GM23248 (cell line): ENCODE measurements around the gene FGF1. TPM values are rescaled to one million over a fixed set of nuclear protein-coding genes. Genes with fewer than 3 reads are reported as not detected.

Experiments
- DNase-seq: peaks from one replicate; pipeline ENCODE4 v3.0.0-alpha.2; 2015
- H2AFZ ChIP-seq: fragments of 200-600 bp; sonication (generic); 2 replicates; pipeline ENCODE4 v1.6.1; 2016; ENCODE audit warnings: antibody characterized with exemption
- H3F3A ChIP-seq: fragments of 200-600 bp; sonication (generic); 2 replicates; pipeline ENCODE4 v1.6.1; 2016; ENCODE audit warnings: mild to moderate bottlenecking, antibody characterized with exemption, mixed run types; ENCODE audit not compliant: insufficient read depth
- H3K27ac ChIP-seq: fragments of 200-600 bp; sonication (generic); 2 replicates; pipeline ENCODE4 v1.5.1; 2016; ENCODE audit warnings: mild to moderate bottlenecking
- H3K27me3 ChIP-seq: fragments of 200-600 bp; sonication (generic); replicated peaks from 2 replicates; pipeline ENCODE4 v1.6.1; 2016; ENCODE audit warnings: mild to moderate bottlenecking; ENCODE audit not compliant: insufficient read depth
- H3K36me3 ChIP-seq: fragments of 200-600 bp; sonication (generic); 2 replicates; pipeline ENCODE4 v1.6.1; 2016; ENCODE audit warnings: low read depth, mild to moderate bottlenecking
- H3K4me1 ChIP-seq: fragments of 200-600 bp; sonication (generic); 2 replicates; pipeline ENCODE4 v1.6.1; 2016; ENCODE audit warnings: mild to moderate bottlenecking; ENCODE audit not compliant: insufficient read depth
- H3K4me2 ChIP-seq: fragments of 200-600 bp; sonication (generic); one replicate; pipeline ENCODE4 v1.6.1; 2016; ENCODE audit warnings: mild to moderate bottlenecking; ENCODE audit not compliant: unreplicated experiment
- H3K4me3 ChIP-seq: fragments of 200-600 bp; sonication (generic); 2 replicates; pipeline ENCODE4 v1.5.1; 2016; ENCODE audit warnings: mild to moderate bottlenecking
- H3K79me2 ChIP-seq: fragments of 200-600 bp; sonication (generic); 2 replicates; pipeline ENCODE4 v1.6.1; 2016; ENCODE audit warnings: mild to moderate bottlenecking; ENCODE audit not compliant: insufficient read depth
- H3K9ac ChIP-seq: fragments of 200-600 bp; sonication (generic); 2 replicates; pipeline ENCODE4 v1.6.1; 2016; ENCODE audit warnings: mild to moderate bottlenecking
- H3K9me2 ChIP-seq: fragments of 200-600 bp; sonication (generic); 2 replicates; pipeline ENCODE4 v1.6.1; 2016; ENCODE audit warnings: mixed run types, mild to moderate bottlenecking, moderate library complexity; ENCODE audit not compliant: insufficient read depth
- H3K9me3 ChIP-seq: fragments of 200-600 bp; sonication (generic); one replicate; pipeline ENCODE4 v1.6.1; 2017; ENCODE audit warnings: low read depth
- H4K20me1 ChIP-seq: fragments of 200-600 bp; sonication (generic); 2 replicates; pipeline ENCODE4 v1.6.0; 2016; ENCODE audit not compliant: insufficient read depth
- EZH2 ChIP-seq: fragments of 200-600 bp; sonication (generic); IDR thresholded peaks from 2 replicates; pipeline ENCODE4 v1.6.1; 2018; ENCODE audit warnings: antibody characterized with exemption, mild to moderate bottlenecking; ENCODE audit not compliant: insufficient read depth, poor library complexity, severe bottlenecking
- EZH2phosphoT487 ChIP-seq: fragments of 200-600 bp; sonication (generic); IDR thresholded peaks from 2 replicates; pipeline ENCODE4 v1.6.1; 2018; ENCODE audit warnings: antibody characterized with exemption, moderate library complexity, mild to moderate bottlenecking, low read depth; ENCODE audit not compliant: insufficient read depth
- WGBS, 2 experiments: methylation state at CpG; one replicate each; pipeline ENCODE4 v1.1.6; 2015 to 2017; ENCODE audit warnings: low lambda C conversion rate in 2 of 2, low coverage in 1 of 2; ENCODE audit errors: missing lambda C conversion rate in 2 of 2; 5-methylcytosine and 5-hydroxymethylcytosine counted together
- in situ Hi-C: fragments of 300-500 bp; cut with MboI; formaldehyde crosslinking; loops from 2 replicates; pipeline ENCODE4 v1.15.0; 2020
- polyA plus RNA-seq: library from polyadenylated mRNA; unstranded; fragments of >200 nt; fragmentation: Nextera tagmentation; extraction: Ambion mirVana; gene quantifications from 2 replicates; pipeline ENCODE4 v1.2.1, GENCODE V29; 2016
- total RNA-seq: library from RNA; depleted of rRNA; stranded (reverse); fragments of >200 nt; shearing (Covaris generic); gene quantifications from 2 replicates; pipeline ENCODE4 v1.2.3, GENCODE V29; 2014

Gene FGF1
- total and polyA plus RNA-seq, 2 experiments from 2014 or later = 13.8 to 29.6 TPM

DNA sequence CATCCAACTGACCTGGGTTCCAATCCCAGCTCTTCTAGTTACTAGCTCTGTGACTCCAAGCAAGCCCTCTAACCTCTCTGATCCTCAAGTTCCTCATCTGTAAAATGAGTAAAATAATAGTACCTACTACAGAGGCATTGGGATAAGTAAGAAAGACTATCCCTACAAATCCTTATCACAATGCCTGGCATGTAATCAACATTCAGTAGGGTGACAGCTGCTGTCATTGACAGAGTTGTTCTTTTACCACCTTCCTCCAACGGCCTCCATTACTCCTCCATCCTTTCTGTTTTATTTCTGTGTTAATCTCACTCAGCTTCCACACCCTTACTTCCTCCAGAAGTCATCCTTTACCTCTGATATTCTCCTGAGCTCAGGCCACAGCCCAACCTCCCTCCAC is 40.4 kb downstream of the FGF1 start:
- H3K9me2 ChIP-seq = no peaks in the 10 kb centered on the region
- DNase-seq = no peak
- peak overlapping the region; percentile 82 for H3K27ac ChIP-seq
- no peaks in the 10 kb centered on the region for H3K27me3 ChIP-seq
- H3K4me2 ChIP-seq = peak overlapping the region; percentile 38
- H3K9me3 ChIP-seq = no peaks in the 10 kb centered on the region
- no peak overlapping the region for H3K4me3 ChIP-seq
- in situ Hi-C loops = no loop called here
- H2AFZ ChIP-seq = peak overlapping the region; percentile 59
- H3F3A ChIP-seq = peaks cover 24% of the 10 kb centered on the region
- no peak for TF ChIP-seq EZH2phosphoT487
- no peak for TF ChIP-seq EZH2
- H3K36me3 ChIP-seq = no peaks in the 10 kb centered on the region
- peaks cover 35% of the 10 kb centered on the region for H3K4me1 ChIP-seq
- 88 to 92% methylated on average over 1 of the region's 1 CpG for WGBS, 2 experiments
- H3K79me2 ChIP-seq = no peaks in the 10 kb centered on the region
- peak overlapping the region; percentile 46 for H3K9ac ChIP-seq
- H4K20me1 ChIP-seq = no peaks in the 10 kb centered on the region

DNA sequence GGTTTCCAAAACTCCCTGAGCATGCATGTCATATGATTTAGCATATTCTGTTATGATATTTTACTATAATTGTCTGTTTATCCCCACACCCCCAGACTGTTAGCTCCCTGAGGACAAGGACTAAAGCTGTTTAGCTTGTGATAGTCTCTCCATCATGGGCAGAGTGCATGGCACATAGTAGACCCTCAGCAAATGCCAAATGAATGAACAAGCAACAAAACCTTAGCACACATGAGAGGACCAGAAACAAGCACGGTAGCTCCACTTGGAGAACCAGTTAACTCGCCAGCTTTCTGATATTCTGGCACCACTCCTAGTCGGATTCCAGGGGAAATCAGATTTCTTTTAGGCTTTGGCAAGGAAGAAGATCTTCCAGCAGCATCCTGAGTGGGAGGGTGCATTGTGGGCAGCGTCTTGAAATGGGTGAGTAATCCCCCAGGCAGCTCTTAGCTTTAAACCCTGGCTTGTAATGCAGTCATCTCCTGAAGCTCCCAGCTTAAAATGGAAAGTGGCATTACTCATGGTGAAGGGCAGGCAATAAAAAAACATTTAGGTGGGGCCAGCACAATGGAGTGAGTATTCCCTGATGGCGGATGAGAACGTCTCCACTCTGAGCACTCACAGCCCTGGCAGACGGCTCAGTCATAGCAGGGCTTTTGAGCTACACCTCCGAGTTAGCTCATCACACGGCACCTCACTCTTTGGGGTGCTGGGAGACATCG is 41.1 kb downstream of the FGF1 start:
- Histone ChIP-seq H4K20me1 (no peaks in the 10 kb centered on the region), H3K9me3 (no peaks in the 10 kb centered on the region), H3K79me2 (no peaks in the 10 kb centered on the region), H3K4me3 (peak overlapping the region; percentile 26; the same call in 1 of the 2 replicates), H3K4me1 (peaks cover 35% of the 10 kb centered on the region), H3K27me3 (no peaks in the 10 kb centered on the region), H3K4me2 (peak overlapping the region; percentile 53), H3K36me3 (no peaks in the 10 kb centered on the region), H3F3A (peaks cover 24% of the 10 kb centered on the region), H3K9me2 (no peaks in the 10 kb centered on the region), H2AFZ (peak overlapping the region; percentile 59), H3K9ac (peak overlapping the region; percentile 46), H3K27ac (peak overlapping the region; percentile 82)
- TF ChIP-seq EZH2phosphoT487 (no peak), EZH2 (no peak)
- in situ Hi-C loops = no loop called here
- DNase-seq = peak; percentile 99
- WGBS, 2 experiments = 1% methylated on average over 10 of the region's 10 CpGs

DNA sequence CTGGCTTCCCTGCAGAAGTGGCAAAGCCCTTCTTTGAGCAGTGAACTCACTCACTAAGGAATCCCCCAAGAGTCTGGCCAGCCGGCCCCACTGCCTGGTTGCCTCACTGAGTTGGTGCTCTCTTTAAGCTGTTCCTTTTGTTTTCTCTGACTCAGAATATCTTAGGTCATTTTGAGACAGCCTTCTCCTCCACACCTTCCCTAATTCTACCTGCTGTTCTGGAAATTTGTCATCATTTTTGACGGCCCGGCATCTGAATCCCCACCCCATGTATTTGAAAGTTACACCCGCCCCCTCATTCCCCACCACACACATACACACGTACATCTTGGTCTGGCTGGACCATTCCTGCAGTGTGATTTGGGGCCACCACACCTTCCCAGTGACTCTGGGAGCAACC is 41.8 kb downstream of the FGF1 start:
- Histone ChIP-seq H3K4me3 (no peak overlapping the region), H3F3A (peaks cover 24% of the 10 kb centered on the region), H3K9ac (no peak overlapping the region), H3K27ac (peak overlapping the region; percentile 82), H3K9me3 (no peaks in the 10 kb centered on the region), H3K36me3 (no peaks in the 10 kb centered on the region), H3K27me3 (no peaks in the 10 kb centered on the region), H3K4me2 (peak overlapping the region; percentile 53), H2AFZ (no peak overlapping the region), H3K9me2 (no peaks in the 10 kb centered on the region), H4K20me1 (no peaks in the 10 kb centered on the region), H3K79me2 (no peaks in the 10 kb centered on the region), H3K4me1 (peaks cover 35% of the 10 kb centered on the region)
- no peak for TF ChIP-seq EZH2phosphoT487
- TF ChIP-seq EZH2 = no peak
- peak; percentile 72 for DNase-seq
- in situ Hi-C loops = no loop called here
- 60 to 61% methylated on average over 5 of the region's 5 CpGs for WGBS, 2 experiments

DNA sequence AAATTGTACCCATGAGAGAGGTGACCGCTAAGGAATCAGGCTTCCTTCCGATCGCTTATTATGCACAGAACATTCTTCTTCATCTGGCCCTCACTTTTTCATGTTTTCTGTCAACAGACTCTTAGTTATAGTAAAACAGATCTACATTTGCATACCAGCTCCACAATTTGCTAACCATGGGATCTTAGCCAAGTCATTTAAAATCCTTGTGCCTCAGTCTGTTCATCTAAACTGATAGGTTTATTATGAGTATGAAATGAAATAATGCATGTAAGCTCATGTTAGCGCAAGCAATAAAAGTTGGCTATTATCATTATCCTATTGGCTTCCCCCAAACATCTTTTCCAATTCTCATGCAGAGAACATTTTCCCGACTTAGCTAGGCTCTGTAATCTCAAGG is 42.3 kb downstream of the FGF1 start:
- Histone ChIP-seq H3K4me2 (peak overlapping the region; percentile 53), H3K79me2 (no peaks in the 10 kb centered on the region), H3K4me3 (no peak overlapping the region), H2AFZ (no peak overlapping the region), H3F3A (peaks cover 24% of the 10 kb centered on the region), H3K9ac (no peak overlapping the region), H3K36me3 (no peaks in the 10 kb centered on the region), H4K20me1 (no peaks in the 10 kb centered on the region), H3K9me2 (no peaks in the 10 kb centered on the region), H3K9me3 (no peaks in the 10 kb centered on the region), H3K27ac (peak overlapping the region; percentile 82), H3K4me1 (peaks cover 35% of the 10 kb centered on the region), H3K27me3 (no peaks in the 10 kb centered on the region)
- in situ Hi-C loops = no loop called here
- WGBS, 2 experiments = 86 to 88% methylated on average over 5 of the region's 5 CpGs
- peak; percentile 14 for DNase-seq
- TF ChIP-seq EZH2phosphoT487 (no peak), EZH2 (no peak)

DNA sequence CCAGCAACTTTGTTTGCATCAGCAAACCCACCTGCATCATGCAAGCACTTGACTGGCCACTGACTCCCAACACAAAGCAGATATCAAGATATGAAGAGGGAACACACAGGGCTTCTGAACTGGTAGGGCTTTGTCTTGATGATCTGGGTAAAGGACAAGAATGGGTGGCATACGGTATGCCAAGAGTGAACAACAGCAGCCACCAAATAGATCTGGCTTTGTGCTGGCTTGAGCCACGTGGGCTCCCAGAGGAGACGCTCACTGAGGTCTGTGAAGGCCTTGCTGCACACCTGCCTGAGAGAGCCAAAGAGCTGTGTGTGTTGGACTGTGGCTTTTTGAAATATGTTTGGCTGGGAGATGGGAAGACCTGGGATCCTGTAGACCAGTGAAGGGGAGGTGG is 43.5 kb downstream of the FGF1 start:
- Histone ChIP-seq H3K27me3 (no peaks in the 10 kb centered on the region), H3F3A (peaks cover 24% of the 10 kb centered on the region), H3K4me3 (no peak overlapping the region), H3K9me3 (no peaks in the 10 kb centered on the region), H3K79me2 (no peaks in the 10 kb centered on the region), H3K9me2 (no peaks in the 10 kb centered on the region), H3K27ac (no peak overlapping the region), H2AFZ (no peak overlapping the region), H4K20me1 (no peaks in the 10 kb centered on the region), H3K4me1 (peaks cover 35% of the 10 kb centered on the region), H3K4me2 (no peak overlapping the region), H3K9ac (no peak overlapping the region), H3K36me3 (no peaks in the 10 kb centered on the region)
- in situ Hi-C loops = no loop called here
- TF ChIP-seq EZH2 (no peak), EZH2phosphoT487 (no peak)
- 94 to 96% methylated on average over 3 of the region's 3 CpGs for WGBS, 2 experiments
- no peak for DNase-seq
